PC-3 (cell line): ENCODE data around the gene GLOD5. TPM values are rescaled to one million over a fixed set of nuclear protein-coding genes. Genes with fewer than 3 reads are reported as not detected.

ENCODE experiments used
- ATAC-seq: fragments of 200-7000 bp; cut with Tn5 transposase; 2 replicates; pipeline ENCODE4 v1.9.1; 2020; ENCODE audit warnings: mild to moderate bottlenecking, moderate library complexity
- BruUV-seq: library from RNA; stranded (reverse); fragments of 400-500 nt; replicated peaks from 2 replicates; lab custom pipeline; 2021; lab: Mats Ljungman, UMichigan
- CTCF ChIA-PET: fragments of 300-600 bp; sonication (Branson Sonifier 250); formaldehyde crosslinking; loops from one replicate; lab custom pipeline; 2022; ENCODE audit warnings: antibody characterized with exemption; lab: Charles Lee
- POLR2A ChIA-PET: fragments of 300-600 bp; sonication (Branson Sonifier 250); formaldehyde crosslinking; loops from one replicate; lab custom pipeline; 2022; ENCODE audit warnings: antibody characterized with exemption; ENCODE audit not compliant: unreplicated experiment; lab: Charles Lee
- DNase-seq: peaks from one replicate; pipeline ENCODE4 v3.0.0-alpha.2; 2015
- H2AFZ ChIP-seq: fragments of 300-600 bp; sonication (generic); 2 replicates; pipeline ENCODE4 v1.6.0; 2016; ENCODE audit warnings: antibody characterized with exemption, low read length
- H3F3A ChIP-seq: fragments of 300-600 bp; sonication (generic); one replicate; pipeline ENCODE4 v1.6.0; 2017; ENCODE audit warnings: antibody characterized with exemption, low read length, control low read depth, mild to moderate bottlenecking; ENCODE audit not compliant: unreplicated experiment
- H3K27ac ChIP-seq: fragments of 300-600 bp; sonication (generic); 2 replicates; pipeline ENCODE4 v1.5.1; 2016; ENCODE audit warnings: mild to moderate bottlenecking, low read length
- H3K27me3 ChIP-seq: fragments of 300-600 bp; sonication (generic); 2 replicates; pipeline ENCODE4 v1.6.1; 2016; ENCODE audit warnings: low read length, mixed read lengths
- H3K36me3 ChIP-seq: fragments of 300-600 bp; sonication (generic); 2 replicates; pipeline ENCODE4 v1.6.1; 2016; ENCODE audit warnings: low read depth, mixed run types, low read length, mixed read lengths
- H3K4me1 ChIP-seq: fragments of 300-600 bp; sonication (generic); 2 replicates; pipeline ENCODE4 v1.5.1; 2016; ENCODE audit warnings: low read length; ENCODE audit not compliant: insufficient read depth
- H3K4me2 ChIP-seq: fragments of 300-600 bp; sonication (generic); 2 replicates; pipeline ENCODE4 v1.6.0; 2016; ENCODE audit warnings: low read length
- H3K4me3 ChIP-seq: fragments of 300-600 bp; sonication (generic); 2 replicates; pipeline ENCODE4 v1.5.1; 2016; ENCODE audit warnings: mild to moderate bottlenecking, low read length, mixed read lengths
- H3K79me2 ChIP-seq: fragments of 300-600 bp; sonication (generic); 2 replicates; pipeline ENCODE4 v1.6.1; 2017; ENCODE audit warnings: low read length, mixed read lengths
- H3K9ac ChIP-seq: fragments of 300-600 bp; sonication (generic); 2 replicates; pipeline ENCODE4 v1.6.0; 2016; ENCODE audit warnings: mild to moderate bottlenecking, low read length
- H3K9me2 ChIP-seq: fragments of 300-600 bp; sonication (generic); replicated peaks from 2 replicates; pipeline ENCODE4 v1.6.1; 2016; ENCODE audit warnings: mixed run types, low read length, mixed read lengths
- H3K9me3 ChIP-seq: fragments of 300-600 bp; sonication (generic); 2 replicates; pipeline ENCODE4 v1.6.1; 2016; ENCODE audit warnings: low read length, mixed read lengths
- H4K20me1 ChIP-seq: fragments of 300-600 bp; sonication (generic); 2 replicates; pipeline ENCODE4 v1.6.1; 2016; ENCODE audit warnings: low read length, mixed read lengths
- CTCF ChIP-seq: fragments of 300-600 bp; sonication (generic); conservative IDR thresholded peaks from 2 replicates; pipeline ENCODE4 v1.5.1; 2017; ENCODE audit warnings: antibody characterized with exemption, low read depth, mild to moderate bottlenecking, low read length
- EZH2 ChIP-seq: fragments of 300-600 bp; sonication (generic); IDR thresholded peaks from one replicate; pipeline ENCODE4 v1.6.1; 2017; ENCODE audit warnings: antibody characterized with exemption, mild to moderate bottlenecking, low read length; ENCODE audit not compliant: unreplicated experiment
- EZH2phosphoT487 ChIP-seq: fragments of 300-600 bp; sonication (generic); IDR thresholded peaks from 2 replicates; pipeline ENCODE4 v1.6.1; 2018; ENCODE audit warnings: mild to moderate bottlenecking, antibody characterized with exemption, low read length, borderline replicate concordance
- intact Hi-C: fragments of 100-400 bp; cut with micrococcal nuclease; formaldehyde crosslinking; loops from 2 replicates; pipeline ENCODE4 v1.9.0; 2023
- total RNA-seq: library from RNA; depleted of rRNA; stranded (reverse); fragments of >200 nt; gene quantifications from 2 replicates; pipeline ENCODE4 v1.2.3, GENCODE V29; 2014

Gene GLOD5
- total RNA-seq, 1 experiment from 2014 or later = not detected

GRCh38 chrX:48781705-48782104 lies 20.2 kb downstream of the GLOD5 start:
- ChIA-PET CTCF (no interaction called here), POLR2A (no interaction called here)
- H3K4me1 ChIP-seq = no peaks in the 10 kb centered on the region
- H4K20me1 ChIP-seq = no peaks in the 10 kb centered on the region
- H3K4me2 ChIP-seq = no peak overlapping the region
- H2AFZ ChIP-seq = no peak overlapping the region
- TF ChIP-seq EZH2 = no peak
- no peak for TF ChIP-seq CTCF
- no peak for TF ChIP-seq EZH2phosphoT487
- H3K9me2 ChIP-seq = no peaks in the 10 kb centered on the region
- DNase-seq = no peak
- H3K27ac ChIP-seq = no peak overlapping the region
- H3K36me3 ChIP-seq = no peaks in the 10 kb centered on the region
- no TSS peak for BruUV-seq
- no peaks in the 10 kb centered on the region for H3K79me2 ChIP-seq
- no peaks in the 10 kb centered on the region for H3K9me3 ChIP-seq
- H3K9ac ChIP-seq = no peak overlapping the region
- ATAC-seq = no peak
- H3K27me3 ChIP-seq = no peaks in the 10 kb centered on the region
- no peaks in the 10 kb centered on the region for H3F3A ChIP-seq
- intact Hi-C loops = no loop called here
- H3K4me3 ChIP-seq = no peak overlapping the region

GRCh38 chrX:48782216-48782615 lies 20.7 kb downstream of the GLOD5 start:
- no peaks in the 10 kb centered on the region for H3K79me2 ChIP-seq
- H3K4me1 ChIP-seq = no peaks in the 10 kb centered on the region
- BruUV-seq = no TSS peak
- CTCF ChIA-PET = no interaction called here
- ATAC-seq = no peak
- no peak for TF ChIP-seq EZH2
- TF ChIP-seq CTCF = no peak
- no peak for TF ChIP-seq EZH2phosphoT487
- H4K20me1 ChIP-seq = no peaks in the 10 kb centered on the region
- no peak overlapping the region for H3K4me2 ChIP-seq
- no peak overlapping the region for H2AFZ ChIP-seq
- POLR2A ChIA-PET = no interaction called here
- H3K9me2 ChIP-seq = no peaks in the 10 kb centered on the region
- no peaks in the 10 kb centered on the region for H3F3A ChIP-seq
- intact Hi-C loops = no loop called here
- H3K9me3 ChIP-seq = no peaks in the 10 kb centered on the region
- H3K27ac ChIP-seq = no peak overlapping the region
- H3K9ac ChIP-seq = no peak overlapping the region
- no peaks in the 10 kb centered on the region for H3K27me3 ChIP-seq
- DNase-seq = no peak
- no peak overlapping the region for H3K4me3 ChIP-seq
- H3K36me3 ChIP-seq = no peaks in the 10 kb centered on the region

- Histone ChIP-seq H3K27me3 (no peaks in the 10 kb centered on the region), H2AFZ (no peak overlapping the region), H3F3A (no peaks in the 10 kb centered on the region), H3K4me1 (no peaks in the 10 kb centered on the region), H3K9ac (no peak overlapping the region), H3K27ac (no peak overlapping the region), H3K4me2 (no peak overlapping the region), H3K9me3 (no peaks in the 10 kb centered on the region), H3K9me2 (no peaks in the 10 kb centered on the region), H4K20me1 (no peaks in the 10 kb centered on the region), H3K36me3 (no peaks in the 10 kb centered on the region), H3K4me3 (no peak overlapping the region), H3K79me2 (no peaks in the 10 kb centered on the region)
- TF ChIP-seq CTCF (no peak), EZH2 (no peak), EZH2phosphoT487 (no peak)
- BruUV-seq = no TSS peak
- DNase-seq = no peak
- intact Hi-C loops = no loop called here
- CTCF ChIA-PET = no interaction called here
- POLR2A ChIA-PET = no interaction called here
- no peak for ATAC-seq
Measured at GRCh38 chrX:48782795-48783194, 21.2 kb downstream of the GLOD5 start.
